Lung (tissue), 12 donors: Measurements from ENCODE around the gene GLUL. TPM values are rescaled to one million over a fixed set of nuclear protein-coding genes. Genes with fewer than 3 reads are reported as not detected.

Experiments
- ATAC-seq: fragments of 200-7000 bp; cut with Tn5 transposase; one replicate; pipeline ENCODE4 v1.9.1; 2020; ENCODE audit warnings: moderate number of reproducible peaks; ENCODE audit not compliant: insufficient read depth, low FRiP score
- DNase-seq, 3 donors: peaks; one replicate each; pipeline ENCODE4 v3.0.0-alpha.2; 2013 to 2017
- H3K27ac ChIP-seq, 2 donors: one replicate each; pipeline ENCODE4 v1.5.1; 2013; ENCODE audit warnings: mild to moderate bottlenecking in 2 of 2, moderate library complexity in 2 of 2, control low read depth in 1 of 2, inconsistent platforms in 1 of 2, low read depth in 1 of 2, low read length in 1 of 2
- H3K27me3 ChIP-seq, 3 donors: one replicate each; pipeline ENCODE4 v1.5.1; 2013; ENCODE audit warnings: low read length in 2 of 3; ENCODE audit not compliant: control insufficient read depth in 3 of 3, insufficient read depth in 3 of 3
- H3K36me3 ChIP-seq, 4 donors: one replicate each; pipeline ENCODE4 v1.5.1; 2013; ENCODE audit warnings: low read length in 4 of 4, mild to moderate bottlenecking in 1 of 4, moderate library complexity in 1 of 4; ENCODE audit not compliant: control insufficient read depth in 4 of 4, insufficient read depth in 4 of 4
- H3K4me1 ChIP-seq, 5 donors: one replicate each; pipeline ENCODE4 v1.5.1; 2013; ENCODE audit warnings: low read length in 5 of 5, mild to moderate bottlenecking in 2 of 5, moderate library complexity in 1 of 5; ENCODE audit not compliant: control insufficient read depth in 5 of 5, insufficient read depth in 5 of 5
- H3K4me3 ChIP-seq: one replicate; pipeline ENCODE4 v1.5.1; 2013; ENCODE audit warnings: mild to moderate bottlenecking, control low read depth, moderate library complexity
- H3K9ac ChIP-seq, 2 donors: one replicate each; pipeline ENCODE4 v1.5.1; 2013; ENCODE audit warnings: low read length in 2 of 2, control low read depth in 1 of 2; ENCODE audit not compliant: insufficient read depth in 1 of 2
- H3K9me3 ChIP-seq, 4 donors: one replicate each; pipeline ENCODE4 v1.5.1; 2013; ENCODE audit warnings: low read length in 3 of 4, mild to moderate bottlenecking in 1 of 4, moderate library complexity in 1 of 4; ENCODE audit not compliant: control insufficient read depth in 4 of 4, insufficient read depth in 3 of 4
- WGBS, 2 donors: extraction: QIAGEN DNeasy Blood & Tissue Kit; methylation state at CpG; one replicate each; pipeline ENCODE4 v1.1.7; 2013; 5-methylcytosine and 5-hydroxymethylcytosine counted together
- polyA plus RNA-seq, 2 donors: library from polyadenylated mRNA; stranded (reverse); fragments of 200-250 nt; gene quantifications; one replicate each; pipeline ENCODE4 v1.2.1, GENCODE V29; 2013
- total RNA-seq, 2 donors: library from RNA; depleted of rRNA in 1 of 2; stranded (reverse); fragments of >200 nt in 1 of 2; gene quantifications; one replicate each; pipeline ENCODE4 v1.2.1, GENCODE V29; 2014 to 2021
- TF ChIP-seq, protein P1 (sequence below): IDR thresholded peaks from 2 replicates; pipeline ENCODE4 v1.5.1; 2012; ENCODE audit warnings: mild to moderate bottlenecking; ENCODE audit errors: control extremely low read depth, extremely low read depth
- donor health status: control.
- donor health status: control.
- donor health status: Bipolar disorder and iron deficiency.
- donor health status: healthy.
- donor health status: DM: yes; HTN: yes; CAD: no.

GLUL gene
- total and polyA plus RNA-seq, 4 donors, result 209 to 2,889 (median 1,186) TPM

DNA sequence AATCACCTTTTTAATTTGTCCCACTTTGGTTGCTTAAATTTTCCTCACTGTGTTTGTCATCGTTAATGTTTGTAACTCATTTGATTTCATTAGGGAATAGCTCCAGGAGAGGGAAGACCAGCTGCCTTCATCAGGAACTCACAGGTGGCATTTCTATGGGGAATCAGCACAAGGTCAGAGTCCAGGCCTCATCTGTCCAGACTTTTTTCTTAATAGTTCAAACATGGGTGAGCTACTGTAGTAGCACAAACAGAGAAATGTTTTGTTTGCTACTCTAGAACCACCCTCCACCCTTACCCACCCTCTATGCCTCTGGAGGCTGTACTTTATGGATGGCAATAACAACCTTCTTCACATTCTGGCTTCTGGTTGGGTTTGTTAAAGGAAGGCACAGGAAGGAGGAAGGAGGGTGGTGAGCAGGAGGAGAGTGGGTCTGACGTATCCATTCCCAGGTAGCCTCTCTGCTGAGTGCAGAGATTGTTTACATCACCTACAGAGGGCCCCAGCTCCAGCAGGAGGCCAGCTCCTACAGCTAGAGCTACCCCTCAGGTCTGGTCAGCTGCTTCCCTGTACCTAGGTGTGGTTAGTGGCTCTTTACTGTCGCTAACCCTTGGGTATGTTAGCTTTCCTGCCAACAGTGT lies 17.0 kb upstream of the GLUL start:
- Histone ChIP-seq H3K27me3 (no peaks in the 10 kb centered on the region), H3K27ac (no peak overlapping the region), H3K9me3 (peaks cover 0 to 3% (median 0%) of the 10 kb centered on the region in 4 donors), H3K9ac (no peak overlapping the region), H3K36me3 (no peaks in the 10 kb centered on the region), H3K4me3 (no peak overlapping the region), H3K4me1 (peaks cover 0 to 10% (median 0%) of the 10 kb centered on the region in 5 donors)
- WGBS, 2 donors, result 65 to 75% methylated on average over 3 of the region's 3 CpGs
- peak; percentile 15 to 57 (median 45) for DNase-seq
- TF ChIP-seq, protein P1, sequence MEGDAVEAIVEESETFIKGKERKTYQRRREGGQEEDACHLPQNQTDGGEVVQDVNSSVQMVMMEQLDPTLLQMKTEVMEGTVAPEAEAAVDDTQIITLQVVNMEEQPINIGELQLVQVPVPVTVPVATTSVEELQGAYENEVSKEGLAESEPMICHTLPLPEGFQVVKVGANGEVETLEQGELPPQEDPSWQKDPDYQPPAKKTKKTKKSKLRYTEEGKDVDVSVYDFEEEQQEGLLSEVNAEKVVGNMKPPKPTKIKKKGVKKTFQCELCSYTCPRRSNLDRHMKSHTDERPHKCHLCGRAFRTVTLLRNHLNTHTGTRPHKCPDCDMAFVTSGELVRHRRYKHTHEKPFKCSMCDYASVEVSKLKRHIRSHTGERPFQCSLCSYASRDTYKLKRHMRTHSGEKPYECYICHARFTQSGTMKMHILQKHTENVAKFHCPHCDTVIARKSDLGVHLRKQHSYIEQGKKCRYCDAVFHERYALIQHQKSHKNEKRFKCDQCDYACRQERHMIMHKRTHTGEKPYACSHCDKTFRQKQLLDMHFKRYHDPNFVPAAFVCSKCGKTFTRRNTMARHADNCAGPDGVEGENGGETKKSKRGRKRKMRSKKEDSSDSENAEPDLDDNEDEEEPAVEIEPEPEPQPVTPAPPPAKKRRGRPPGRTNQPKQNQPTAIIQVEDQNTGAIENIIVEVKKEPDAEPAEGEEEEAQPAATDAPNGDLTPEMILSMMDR, result no peak
- peak; percentile 6 for ATAC-seq

DNA sequence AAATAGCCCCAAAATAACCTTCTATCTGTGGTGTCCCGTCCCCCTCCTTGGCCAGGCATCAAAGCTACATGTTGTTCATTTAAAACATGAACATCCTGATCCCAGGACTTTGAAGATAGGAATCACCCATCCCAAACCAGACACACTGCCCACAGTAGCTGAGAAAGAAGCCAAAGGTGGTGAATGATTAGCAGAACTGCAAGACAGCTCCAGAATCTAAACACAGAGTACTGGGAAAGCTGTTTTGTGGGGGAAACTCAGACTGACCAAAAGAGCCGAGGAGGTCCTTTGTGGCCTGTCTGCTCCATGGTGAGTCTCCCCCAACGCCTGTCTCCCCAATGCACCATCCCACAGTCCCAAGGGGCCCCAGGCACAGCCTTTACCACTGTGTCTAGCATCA lies 16.1 kb upstream of the GLUL start:
- ATAC-seq (no peak), DNase-seq (no peak)
- no peak overlapping the region for H3K4me3 ChIP-seq
- H3K27ac ChIP-seq, result no peak overlapping the region
- peaks cover 0 to 3% (median 0%) of the 10 kb centered on the region in 4 donors for H3K9me3 ChIP-seq
- no peaks in the 10 kb centered on the region for H3K36me3 ChIP-seq
- 64 to 67% methylated on average over 3 of the region's 3 CpGs for WGBS, 2 donors
- H3K4me1 ChIP-seq, result peaks cover 0 to 10% (median 0%) of the 10 kb centered on the region in 5 donors
- no peaks in the 10 kb centered on the region for H3K27me3 ChIP-seq
- TF ChIP-seq, protein P1, result no peak
- no peak overlapping the region for H3K9ac ChIP-seq

DNA sequence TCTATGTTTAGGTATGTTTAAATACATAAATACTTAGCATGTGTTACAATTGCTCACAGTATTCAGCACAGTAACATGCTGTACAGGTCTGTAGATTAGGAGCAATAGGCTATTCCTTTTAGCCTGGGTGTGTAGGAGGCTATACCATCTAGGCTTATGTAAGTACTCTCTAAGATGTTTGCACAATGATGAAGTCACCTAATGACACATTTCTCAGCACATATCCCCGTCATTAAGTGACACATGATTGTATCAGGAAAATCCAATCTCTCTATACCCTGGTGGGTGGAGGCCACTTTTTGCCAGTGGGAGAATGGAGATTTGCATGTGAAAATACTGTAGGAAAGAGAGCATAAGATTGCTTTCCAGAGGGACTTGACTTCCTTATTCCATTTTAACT lies 14.4 kb upstream of the GLUL start:
- no peak for DNase-seq
- no peak overlapping the region for H3K9ac ChIP-seq
- 65 to 67% methylated on average over 1 of the region's 1 CpG for WGBS, 2 donors
- ATAC-seq, result no peak
- TF ChIP-seq, protein P1, result no peak
- peaks cover 0 to 10% (median 0%) of the 10 kb centered on the region in 5 donors for H3K4me1 ChIP-seq
- H3K36me3 ChIP-seq, result no peaks in the 10 kb centered on the region
- peaks cover 0 to 3% (median 0%) of the 10 kb centered on the region in 4 donors for H3K9me3 ChIP-seq
- no peak overlapping the region for H3K4me3 ChIP-seq
- no peaks in the 10 kb centered on the region for H3K27me3 ChIP-seq
- no peak overlapping the region for H3K27ac ChIP-seq

DNA sequence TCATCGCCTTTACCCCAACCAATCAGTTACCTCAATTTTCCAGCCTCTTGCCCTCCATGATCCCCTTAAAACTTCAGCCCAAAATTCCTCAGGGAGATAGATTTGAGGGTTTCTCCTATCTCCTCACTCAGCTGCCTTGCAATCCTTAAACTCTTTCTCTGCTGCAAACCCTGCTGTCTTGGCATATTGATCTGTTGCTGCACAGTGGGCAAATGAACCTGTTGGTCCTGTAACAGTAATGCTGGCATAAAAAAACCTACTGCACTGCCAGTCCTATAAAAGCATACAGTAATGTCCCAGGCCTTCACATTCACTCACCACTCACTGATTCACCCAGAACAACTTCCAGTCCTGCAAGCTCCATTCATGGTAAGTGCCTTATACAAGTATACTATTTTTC lies 14.0 kb upstream of the GLUL start:
- H3K4me1 ChIP-seq, result peaks cover 0 to 10% (median 0%) of the 10 kb centered on the region in 5 donors
- H3K4me3 ChIP-seq, result no peak overlapping the region
- H3K27me3 ChIP-seq, result no peaks in the 10 kb centered on the region
- TF ChIP-seq, protein P1, result no peak
- H3K9me3 ChIP-seq, result peaks cover 0 to 3% (median 0%) of the 10 kb centered on the region in 4 donors
- H3K9ac ChIP-seq, result no peak overlapping the region
- ATAC-seq (no peak), DNase-seq (no peak)
- H3K27ac ChIP-seq, result no peak overlapping the region
- H3K36me3 ChIP-seq, result no peaks in the 10 kb centered on the region
- 92 to 97% methylated on average over 1 of the region's 1 CpG for WGBS, 2 donors
